A549 (cell line): Measurements from ENCODE around the gene ZBTB16. TPM values are rescaled to one million over a fixed set of nuclear protein-coding genes. Genes with fewer than 3 reads are reported as not detected.

Source experiments
- ATAC-seq, 2 experiments: fragments of 200-7000 bp in 1 of 2; fragments of >200 bp in 1 of 2; cut with Nextera tagmentation in 1 of 2; cut with Tn5 transposase in 1 of 2; 3 replicates each; pipeline versions ENCODE4 v1.8.0 to v1.9.1; 2018 to 2020; ENCODE audit warnings: mild to moderate bottlenecking in 1 of 2, moderate library complexity in 1 of 2
- CTCF ChIA-PET: fragments of 300-600 bp; sonication (Branson Sonifier 250); formaldehyde crosslinking; extraction: SDS; loops from one replicate; lab custom pipeline; 2021; ENCODE audit warnings: antibody characterized with exemption, inconsistent platforms; lab: Yijun Ruan, JAX
- POLR2A ChIA-PET: fragments of 350-600 bp; formaldehyde crosslinking; extraction: SDS; loops from one replicate; lab custom pipeline; 2021; ENCODE audit warnings: antibody characterized with exemption, inconsistent platforms; lab: Yijun Ruan, JAX
- DNase-seq, 2 experiments: peaks; one replicate each; pipeline versions ENCODE4 v3.0.0 to v3.0.0-alpha.2; 2011 to 2016; ENCODE audit warnings: low read depth in 1 of 2, low spot score in 1 of 2
- FAIRE-seq: peaks from 2 replicates; lab custom pipeline; 2011; peaks lifted over from hg19 to GRCh38; lab: Jason Lieb, UNC
- H3K27ac ChIP-seq, 2 experiments: fragments of >200 bp; sonication (Bioruptor Twin); formaldehyde crosslinking; 3 replicates each; pipeline ENCODE4 v1.5.1; 2016 to 2017
- H3K4me1 ChIP-seq: fragments of >200 bp; sonication (Bioruptor Twin); formaldehyde crosslinking; 3 replicates; pipeline ENCODE4 v1.6.1; 2016
- H3K4me2 ChIP-seq: fragments of >200 bp; sonication (Bioruptor Twin); formaldehyde crosslinking; 3 replicates; pipeline ENCODE4 v1.6.1; 2016
- H3K4me3 ChIP-seq: fragments of >200 bp; sonication (Bioruptor Twin); formaldehyde crosslinking; 3 replicates; pipeline ENCODE4 v1.5.1; 2016
- H3K9me3 ChIP-seq: fragments of >200 bp; sonication (Bioruptor Twin); formaldehyde crosslinking; 3 replicates; pipeline ENCODE4 v1.6.1; 2016
- EP300 ChIP-seq, 2 experiments: fragments of >200 bp; sonication (Bioruptor Twin); formaldehyde crosslinking; IDR thresholded peaks; 2 replicates in 1 of 2; 3 replicates in 1 of 2; pipeline ENCODE4 v1.6.1; 2016 to 2017
- FOSB ChIP-seq: fragments of 250-450 bp; sonication (Bioruptor Pico); IDR thresholded peaks from 2 replicates; pipeline ENCODE4 v1.5.0; 2020; ENCODE audit warnings: mild to moderate bottlenecking, moderate library complexity
- HES2 ChIP-seq: fragments of >200 bp; sonication (Bioruptor Twin); formaldehyde crosslinking; IDR thresholded peaks from 2 replicates; pipeline ENCODE4 v1.6.1; 2016
- HMGXB4 ChIP-seq: fragments of 250-450 bp; sonication (Bioruptor Pico); IDR thresholded peaks from 2 replicates; pipeline ENCODE4 v1.5.0; 2021; ENCODE audit warnings: mild to moderate bottlenecking, moderate library complexity, borderline replicate concordance
- JUN ChIP-seq, 2 experiments: fragments of >200 bp; sonication (Bioruptor Twin); formaldehyde crosslinking; IDR thresholded peaks; 2 replicates in 1 of 2; 3 replicates in 1 of 2; pipeline ENCODE4 v1.6.1; 2016 to 2017
- JUNB ChIP-seq: fragments of >200 bp; sonication (Bioruptor Twin); formaldehyde crosslinking; IDR thresholded peaks from 2 replicates; pipeline ENCODE4 v1.6.1; 2016
- MAFK ChIP-seq: fragments of 450-650 bp; IDR thresholded peaks from 2 replicates; pipeline ENCODE4 v1.6.1; 2014; ENCODE audit not compliant: partially characterized antibody
- MAZ ChIP-seq: fragments of 150-350 bp; IDR thresholded peaks from 2 replicates; pipeline ENCODE4 v1.6.1; 2014; ENCODE audit warnings: antibody characterized with exemption, low read depth, low read length, borderline replicate concordance
- PBX3 ChIP-seq: IDR thresholded peaks from 2 replicates; pipeline ENCODE4 v1.6.1; 2012
- POLR2AphosphoS2 ChIP-seq: conservative IDR thresholded peaks from 2 replicates; pipeline ENCODE4 v1.6.1; 2012; ENCODE audit warnings: low read length, improper control_type of control experiment, inconsistent platforms
- RAD21 ChIP-seq, 2 experiments: fragments of >200 bp in 1 of 2; sonication (Bioruptor Twin) in 1 of 2; formaldehyde crosslinking in 1 of 2; IDR thresholded peaks in 1 of 2; conservative IDR thresholded peaks in 1 of 2; 2 replicates in 1 of 2; 3 replicates in 1 of 2; pipeline ENCODE4 v1.6.1; 2012 to 2018; ENCODE audit warnings: inconsistent platforms in 1 of 2
- RARB ChIP-seq: fragments of 250-450 bp; sonication (Bioruptor Pico); IDR thresholded peaks from 2 replicates; pipeline ENCODE4 v1.8.0; 2021; ENCODE audit warnings: mild to moderate bottlenecking, moderate library complexity
- RCOR1 ChIP-seq: fragments of 150-350 bp; IDR thresholded peaks from 2 replicates; pipeline ENCODE4 v1.6.1; 2014; ENCODE audit warnings: antibody characterized with exemption, low read length, low read depth
- ZNF302 ChIP-seq: fragments of 250-450 bp; sonication (Bioruptor Pico); IDR thresholded peaks from 2 replicates; pipeline ENCODE4 v1.9.0; 2021; ENCODE audit warnings: inconsistent platforms, mild to moderate bottlenecking, moderate library complexity
- ZSCAN20 ChIP-seq: fragments of 250-450 bp; sonication (Bioruptor Pico); IDR thresholded peaks from 2 replicates; pipeline ENCODE4 v1.8.0; 2022; ENCODE audit warnings: mild to moderate bottlenecking, moderate library complexity
- WGBS: methylation state at CpG from one replicate; pipeline ENCODE4 v1.1.6; 2017; ENCODE audit errors: missing lambda C conversion rate; 5-methylcytosine and 5-hydroxymethylcytosine counted together
- polyA plus RNA-seq, 4 experiments: library from polyadenylated mRNA; depleted of rRNA in 3 of 4; stranded (reverse); fragments of >200 nt; fragmentation: RNase III in 1 of 4; extraction: RNeasy Plus Mini Kit Qiagen cat#74134 plus additional on column Dnase treatment in 1 of 4; gene quantifications; 2 replicates in 3 of 4; 3 replicates in 1 of 4; pipeline ENCODE4 v1.2.3, GENCODE V29; 2011 to 2017
- TF ChIP-seq, protein P1 (sequence below): fragments of 200-600 bp; sonication (generic); IDR thresholded peaks from 2 replicates; pipeline ENCODE4 v1.6.1; 2016; ENCODE audit warnings: antibody characterized with exemption, mild to moderate bottlenecking, moderate library complexity
- TF ChIP-seq, protein P2 (sequence below): fragments of 450-650 bp; IDR thresholded peaks from 2 replicates; pipeline ENCODE4 v1.6.1; 2014; ENCODE audit warnings: antibody characterized with exemption
- TF ChIP-seq, protein P3 (sequence below): fragments of 150-350 bp; IDR thresholded peaks from 2 replicates; pipeline ENCODE4 v1.6.1; 2014; ENCODE audit warnings: low read depth, mild to moderate bottlenecking, low read length

The ZBTB16 gene
- polyA plus RNA-seq, 2 of the 4 experiments (the other 2 are of a cell fraction): not detected

- Histone ChIP-seq H3K4me3 (no peak overlapping the region), H3K4me1 (no peaks in the 10 kb centered on the region), H3K27ac (no peak overlapping the region), H3K4me2 (no peak overlapping the region), H3K9me3 (no peaks in the 10 kb centered on the region)
- FAIRE-seq (no peak), DNase-seq (no peak), ATAC-seq (no peak)
- ChIA-PET CTCF (interaction anchor here (1.3 kb wide), 1 partner anchor 144 kb away, joined by 3 read pairs; no protein-coding TSS in a partner anchor), POLR2A (no interaction called here)
- WGBS: 68% methylated on average over 5 of the region's 5 CpGs
- TF ChIP-seq MAZ (no peak), RCOR1 (no peak), RAD21 (conservative IDR thresholded peaks at IDR 0.05 in 1 of 2, IDR thresholded peaks at IDR 0.05 in 1 of 2) (no peak), PBX3 (no peak), HES2 (no peak), RARB (no peak), HMGXB4 (no peak), ZNF302 (CRISPR knock-in tag) (no peak), POLR2AphosphoS2 (no peak)
Measured at GRCh38 chr11:114116357-114116756, 56.8 kb downstream of the ZBTB16 start.

DNA sequence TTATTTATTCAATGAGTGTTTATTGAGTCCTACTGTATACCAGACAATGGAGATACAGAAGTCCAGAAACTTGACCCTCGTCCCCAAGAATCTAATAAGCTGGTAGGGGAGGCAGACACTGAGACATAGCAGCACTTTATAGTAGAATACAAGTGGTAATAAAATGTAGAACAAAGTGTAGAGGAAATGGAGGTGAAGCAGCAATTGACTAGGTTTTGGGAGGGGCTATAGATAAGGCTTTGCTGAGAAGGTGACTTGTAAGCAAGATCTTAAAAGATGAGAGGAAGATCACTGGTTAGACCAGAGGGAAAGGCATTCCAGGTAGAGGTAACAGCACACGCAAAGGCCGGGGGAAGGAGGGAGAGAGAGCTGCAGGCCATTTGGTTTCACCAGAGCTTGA is 57.3 kb downstream of the ZBTB16 start:
- Histone ChIP-seq H3K9me3 (no peaks in the 10 kb centered on the region), H3K4me1 (no peaks in the 10 kb centered on the region), H3K4me2 (no peak overlapping the region), H3K27ac (no peak overlapping the region), H3K4me3 (no peak overlapping the region)
- WGBS: 29% methylated on average over 3 of the region's 3 CpGs
- no peak for ATAC-seq
- POLR2A ChIA-PET: no interaction called here
- CTCF ChIA-PET: interaction anchor here (0.6 to 1.3 kb wide), 2 partner anchors 59 to 144 kb away, joined by 3 read pairs; no protein-coding TSS in a partner anchor
- no peak for DNase-seq
- no peak for FAIRE-seq
- TF ChIP-seq, protein P1, sequence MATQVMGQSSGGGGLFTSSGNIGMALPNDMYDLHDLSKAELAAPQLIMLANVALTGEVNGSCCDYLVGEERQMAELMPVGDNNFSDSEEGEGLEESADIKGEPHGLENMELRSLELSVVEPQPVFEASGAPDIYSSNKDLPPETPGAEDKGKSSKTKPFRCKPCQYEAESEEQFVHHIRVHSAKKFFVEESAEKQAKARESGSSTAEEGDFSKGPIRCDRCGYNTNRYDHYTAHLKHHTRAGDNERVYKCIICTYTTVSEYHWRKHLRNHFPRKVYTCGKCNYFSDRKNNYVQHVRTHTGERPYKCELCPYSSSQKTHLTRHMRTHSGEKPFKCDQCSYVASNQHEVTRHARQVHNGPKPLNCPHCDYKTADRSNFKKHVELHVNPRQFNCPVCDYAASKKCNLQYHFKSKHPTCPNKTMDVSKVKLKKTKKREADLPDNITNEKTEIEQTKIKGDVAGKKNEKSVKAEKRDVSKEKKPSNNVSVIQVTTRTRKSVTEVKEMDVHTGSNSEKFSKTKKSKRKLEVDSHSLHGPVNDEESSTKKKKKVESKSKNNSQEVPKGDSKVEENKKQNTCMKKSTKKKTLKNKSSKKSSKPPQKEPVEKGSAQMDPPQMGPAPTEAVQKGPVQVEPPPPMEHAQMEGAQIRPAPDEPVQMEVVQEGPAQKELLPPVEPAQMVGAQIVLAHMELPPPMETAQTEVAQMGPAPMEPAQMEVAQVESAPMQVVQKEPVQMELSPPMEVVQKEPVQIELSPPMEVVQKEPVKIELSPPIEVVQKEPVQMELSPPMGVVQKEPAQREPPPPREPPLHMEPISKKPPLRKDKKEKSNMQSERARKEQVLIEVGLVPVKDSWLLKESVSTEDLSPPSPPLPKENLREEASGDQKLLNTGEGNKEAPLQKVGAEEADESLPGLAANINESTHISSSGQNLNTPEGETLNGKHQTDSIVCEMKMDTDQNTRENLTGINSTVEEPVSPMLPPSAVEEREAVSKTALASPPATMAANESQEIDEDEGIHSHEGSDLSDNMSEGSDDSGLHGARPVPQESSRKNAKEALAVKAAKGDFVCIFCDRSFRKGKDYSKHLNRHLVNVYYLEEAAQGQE: no peak
- TF ChIP-seq JUNB: no peak
- TF ChIP-seq, protein P2, sequence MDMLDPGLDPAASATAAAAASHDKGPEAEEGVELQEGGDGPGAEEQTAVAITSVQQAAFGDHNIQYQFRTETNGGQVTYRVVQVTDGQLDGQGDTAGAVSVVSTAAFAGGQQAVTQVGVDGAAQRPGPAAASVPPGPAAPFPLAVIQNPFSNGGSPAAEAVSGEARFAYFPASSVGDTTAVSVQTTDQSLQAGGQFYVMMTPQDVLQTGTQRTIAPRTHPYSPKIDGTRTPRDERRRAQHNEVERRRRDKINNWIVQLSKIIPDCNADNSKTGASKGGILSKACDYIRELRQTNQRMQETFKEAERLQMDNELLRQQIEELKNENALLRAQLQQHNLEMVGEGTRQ: no peak
- TF ChIP-seq JUN (IDR thresholded peaks at IDR 0.05): no peak
- TF ChIP-seq FOSB (CRISPR knock-in tag): no peak
- no peak for TF ChIP-seq ZSCAN20 (CRISPR knock-in tag)
- TF ChIP-seq EP300 (IDR thresholded peaks at IDR 0.05): no peak
- TF ChIP-seq MAFK: no peak
- TF ChIP-seq, protein P3, sequence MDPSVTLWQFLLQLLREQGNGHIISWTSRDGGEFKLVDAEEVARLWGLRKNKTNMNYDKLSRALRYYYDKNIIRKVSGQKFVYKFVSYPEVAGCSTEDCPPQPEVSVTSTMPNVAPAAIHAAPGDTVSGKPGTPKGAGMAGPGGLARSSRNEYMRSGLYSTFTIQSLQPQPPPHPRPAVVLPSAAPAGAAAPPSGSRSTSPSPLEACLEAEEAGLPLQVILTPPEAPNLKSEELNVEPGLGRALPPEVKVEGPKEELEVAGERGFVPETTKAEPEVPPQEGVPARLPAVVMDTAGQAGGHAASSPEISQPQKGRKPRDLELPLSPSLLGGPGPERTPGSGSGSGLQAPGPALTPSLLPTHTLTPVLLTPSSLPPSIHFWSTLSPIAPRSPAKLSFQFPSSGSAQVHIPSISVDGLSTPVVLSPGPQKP: no peak
